ENCODE data around the gene SETDB2. TPM values are rescaled to one million over a fixed set of nuclear protein-coding genes. Genes with fewer than 3 reads are reported as not detected.

The SETDB2 gene
- total and polyA plus RNA-seq, 2 donors, result 8.1 to 15.5 TPM

DNA sequence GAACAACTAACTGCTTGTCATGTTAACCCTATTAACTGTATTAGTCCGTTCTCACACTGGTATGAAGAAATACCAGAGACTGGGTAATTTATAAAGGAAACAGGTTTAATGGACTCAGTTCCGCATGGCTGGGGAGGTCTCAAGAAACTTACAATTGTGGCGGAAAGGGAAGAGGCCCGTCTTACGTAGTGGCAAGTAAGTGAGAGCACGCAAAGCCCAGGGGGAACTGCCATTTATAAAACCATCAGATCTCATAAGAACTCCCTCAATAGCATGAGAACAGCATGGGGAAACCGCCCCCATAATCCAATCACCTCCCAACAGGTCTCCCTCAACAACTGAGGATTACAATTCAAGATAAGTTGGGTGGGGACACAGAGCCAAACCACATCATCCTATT, 86.4 kb downstream of the SETDB2 start:
- H3K4me3 ChIP-seq (ENCODE audit: low read length in 2 of 2), result no peak overlapping the region
- H3K27ac ChIP-seq (ENCODE audit: low read depth in 1 of 2, low read length in 1 of 2), result no peak overlapping the region
- H3K27me3 ChIP-seq (ENCODE audit: control insufficient read depth in 2 of 2, insufficient read depth in 1 of 2, low read length in 1 of 2), result no peaks in the 10 kb centered on the region
- no peaks in the 10 kb centered on the region for H3K4me1 ChIP-seq (ENCODE audit: control insufficient read depth in 2 of 2, insufficient read depth in 2 of 2, low read length in 2 of 2)
- H3K9me3 ChIP-seq (ENCODE audit: control insufficient read depth in 2 of 2, insufficient read depth in 1 of 2, low read length in 1 of 2), result no peaks in the 10 kb centered on the region
- WGBS, result 70% methylated on average over 7 of the region's 7 CpGs
- DNase-seq (ENCODE audit: low read depth in 6 of 9, low spot score in 9 of 9), result peak in 1 of 9 donors; percentile 27
- H3K36me3 ChIP-seq (ENCODE audit: control insufficient read depth in 2 of 2, insufficient read depth in 2 of 2, low read length in 1 of 2), result peaks cover 21 to 33% of the 10 kb centered on the region in 2 donors

DNA sequence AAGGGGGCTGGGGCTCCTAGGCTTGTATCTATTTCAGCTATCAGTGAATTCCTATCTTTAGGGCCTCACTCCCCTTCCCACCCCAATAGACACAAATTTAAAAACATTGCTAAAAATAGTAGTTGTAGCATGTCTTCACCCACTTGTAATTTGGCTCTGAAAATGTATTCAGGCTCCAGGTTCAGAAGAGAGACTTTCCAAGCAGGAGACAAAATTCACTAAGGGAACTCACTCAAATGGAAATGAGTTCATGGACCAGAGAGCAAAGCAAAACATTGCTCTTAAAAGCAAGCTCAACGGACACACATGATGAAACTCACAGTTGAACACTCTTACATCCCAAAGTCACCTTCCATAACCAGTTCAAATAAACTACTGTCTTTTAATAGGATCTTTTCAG, 88.5 kb downstream of the SETDB2 start:
- 95% methylated on average over 1 of the region's 1 CpG for WGBS
- Histone ChIP-seq H3K4me1 (ENCODE audit: control insufficient read depth in 2 of 2, insufficient read depth in 2 of 2, low read length in 2 of 2) (no peaks in the 10 kb centered on the region), H3K36me3 (ENCODE audit: control insufficient read depth in 2 of 2, insufficient read depth in 2 of 2, low read length in 1 of 2) (peaks cover 19 to 26% of the 10 kb centered on the region in 2 donors)

DNA sequence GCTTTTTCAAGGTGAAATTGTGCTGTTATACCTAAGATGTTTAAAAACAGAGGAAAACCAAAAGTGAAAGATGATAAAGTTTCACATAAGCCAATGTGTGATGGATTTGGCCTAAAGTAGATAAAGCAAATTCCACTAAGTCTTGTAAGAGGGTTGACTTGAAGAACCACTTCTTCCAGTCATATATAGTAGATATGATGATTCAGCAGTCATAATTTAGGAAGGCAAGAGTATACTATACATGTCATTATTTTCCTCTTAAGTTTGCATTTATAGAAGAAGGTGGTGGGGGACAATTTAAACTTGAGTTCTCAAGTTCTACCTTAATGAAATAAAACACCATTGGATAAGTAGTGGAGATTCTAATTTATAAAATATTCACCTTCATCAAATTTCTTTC, 88.9 kb downstream of the SETDB2 start:
- Histone ChIP-seq H3K27ac (ENCODE audit: low read depth in 1 of 2, low read length in 1 of 2) (no peak overlapping the region), H3K36me3 (ENCODE audit: control insufficient read depth in 2 of 2, insufficient read depth in 2 of 2, low read length in 1 of 2) (peaks cover 19 to 24% of the 10 kb centered on the region in 2 donors), H3K9me3 (ENCODE audit: control insufficient read depth in 2 of 2, insufficient read depth in 1 of 2, low read length in 1 of 2) (no peaks in the 10 kb centered on the region), H3K27me3 (ENCODE audit: control insufficient read depth in 2 of 2, insufficient read depth in 1 of 2, low read length in 1 of 2) (no peaks in the 10 kb centered on the region), H3K4me3 (ENCODE audit: low read length in 2 of 2) (no peak overlapping the region), H3K4me1 (ENCODE audit: control insufficient read depth in 2 of 2, insufficient read depth in 2 of 2, low read length in 2 of 2) (no peaks in the 10 kb centered on the region)
- no peak for DNase-seq (ENCODE audit: low read depth in 6 of 9, low spot score in 9 of 9)

More for the DNA sequence above, 88.5 kb downstream of the SETDB2 start:
- no peak overlapping the region for H3K27ac ChIP-seq (ENCODE audit: low read depth in 1 of 2, low read length in 1 of 2)
- no peaks in the 10 kb centered on the region for H3K9me3 ChIP-seq (ENCODE audit: control insufficient read depth in 2 of 2, insufficient read depth in 1 of 2, low read length in 1 of 2)
- no peak for DNase-seq (ENCODE audit: low read depth in 6 of 9, low spot score in 9 of 9)
- no peaks in the 10 kb centered on the region for H3K27me3 ChIP-seq (ENCODE audit: control insufficient read depth in 2 of 2, insufficient read depth in 1 of 2, low read length in 1 of 2)
- H3K4me3 ChIP-seq (ENCODE audit: low read length in 2 of 2), result no peak overlapping the region

DNA sequence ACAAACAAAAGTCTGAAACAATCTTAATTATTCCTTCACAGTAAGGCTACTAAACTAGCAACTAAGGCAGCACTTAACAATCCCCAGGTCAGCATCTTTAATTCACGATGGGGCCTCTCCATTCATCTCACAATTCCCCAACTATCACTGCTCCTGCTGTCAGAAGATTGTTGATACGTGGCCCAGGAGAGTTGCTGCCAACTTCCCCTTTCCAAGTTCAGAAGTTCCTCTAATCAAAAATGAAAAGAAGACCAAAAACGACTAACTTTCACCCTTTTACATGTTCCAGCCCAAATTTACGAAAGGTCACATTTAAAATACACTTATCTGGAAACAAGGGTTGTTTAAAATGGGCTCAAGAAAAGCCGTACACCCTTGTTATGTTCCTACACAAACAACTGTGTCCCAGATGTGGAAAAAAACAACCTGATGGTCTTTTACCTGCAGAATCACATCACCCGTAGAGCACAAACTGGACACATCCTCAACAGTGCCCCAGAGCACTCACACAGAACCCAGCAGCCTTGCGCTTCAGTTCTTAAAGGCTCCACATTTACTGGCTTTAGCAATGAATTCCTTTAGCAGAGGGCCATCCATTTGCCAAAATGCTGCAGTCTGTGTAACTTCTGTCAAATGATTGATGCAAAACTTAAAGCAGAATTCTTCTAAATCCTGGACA, 89.7 kb downstream of the SETDB2 start:
- no peaks in the 10 kb centered on the region for H3K27me3 ChIP-seq (ENCODE audit: control insufficient read depth in 2 of 2, insufficient read depth in 1 of 2, low read length in 1 of 2)
- 51% methylated on average over 7 of the region's 7 CpGs for WGBS
- H3K9me3 ChIP-seq (ENCODE audit: control insufficient read depth in 2 of 2, insufficient read depth in 1 of 2, low read length in 1 of 2), result no peaks in the 10 kb centered on the region
- no peak overlapping the region for H3K4me3 ChIP-seq (ENCODE audit: low read length in 2 of 2)
- peaks cover 17 to 19% of the 10 kb centered on the region in 2 donors for H3K36me3 ChIP-seq (ENCODE audit: control insufficient read depth in 2 of 2, insufficient read depth in 2 of 2, low read length in 1 of 2)
- H3K27ac ChIP-seq (ENCODE audit: low read depth in 1 of 2, low read length in 1 of 2), result no peak overlapping the region
- no peaks in the 10 kb centered on the region for H3K4me1 ChIP-seq (ENCODE audit: control insufficient read depth in 2 of 2, insufficient read depth in 2 of 2, low read length in 2 of 2)
- DNase-seq (ENCODE audit: low read depth in 6 of 9, low spot score in 9 of 9), result no peak

- Histone ChIP-seq H3K4me3 (ENCODE audit: low read length in 2 of 2) (no peak overlapping the region), H3K4me1 (ENCODE audit: control insufficient read depth in 2 of 2, insufficient read depth in 2 of 2, low read length in 2 of 2) (peaks cover 5 to 11% of the 10 kb centered on the region in 2 donors), H3K9me3 (ENCODE audit: control insufficient read depth in 2 of 2, insufficient read depth in 1 of 2, low read length in 1 of 2) (no peaks in the 10 kb centered on the region), H3K27me3 (ENCODE audit: control insufficient read depth in 2 of 2, insufficient read depth in 1 of 2, low read length in 1 of 2) (no peaks in the 10 kb centered on the region), H3K36me3 (ENCODE audit: control insufficient read depth in 2 of 2, insufficient read depth in 2 of 2, low read length in 1 of 2) (peaks cover 12 to 16% of the 10 kb centered on the region in 2 donors), H3K27ac (ENCODE audit: low read depth in 1 of 2, low read length in 1 of 2) (no peak overlapping the region)
- DNase-seq (ENCODE audit: low read depth in 6 of 9, low spot score in 9 of 9), result no peak
- 67% methylated on average over 7 of the region's 7 CpGs for WGBS
These were observed 92.2 kb downstream of the SETDB2 start for GRCh38 chr13:49536144-49536873.

DNA sequence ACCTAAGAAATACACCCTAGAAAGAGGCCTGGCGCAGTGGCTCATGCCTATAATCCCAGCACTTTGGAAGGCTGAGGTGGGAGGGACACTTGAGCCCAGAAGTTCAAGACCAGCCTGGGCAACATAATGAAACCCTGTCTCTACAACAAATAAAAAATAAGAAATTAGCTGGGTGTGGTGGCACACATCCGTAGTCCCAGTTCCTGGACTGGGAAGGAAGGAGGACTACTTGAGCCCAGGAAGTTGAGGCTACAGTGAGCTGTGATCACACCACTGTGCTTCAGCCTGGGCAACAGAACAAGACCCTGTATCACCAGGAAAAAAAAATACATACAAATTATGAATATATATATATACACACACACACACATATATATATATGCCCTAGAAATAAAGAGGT, 94.3 kb downstream of the SETDB2 start:
- Histone ChIP-seq H3K27me3 (ENCODE audit: control insufficient read depth in 2 of 2, insufficient read depth in 1 of 2, low read length in 1 of 2) (no peaks in the 10 kb centered on the region), H3K27ac (ENCODE audit: low read depth in 1 of 2, low read length in 1 of 2) (no peak overlapping the region), H3K36me3 (ENCODE audit: control insufficient read depth in 2 of 2, insufficient read depth in 2 of 2, low read length in 1 of 2) (peaks cover 12 to 14% of the 10 kb centered on the region in 2 donors), H3K9me3 (ENCODE audit: control insufficient read depth in 2 of 2, insufficient read depth in 1 of 2, low read length in 1 of 2) (no peaks in the 10 kb centered on the region), H3K4me3 (ENCODE audit: low read length in 2 of 2) (no peak overlapping the region), H3K4me1 (ENCODE audit: control insufficient read depth in 2 of 2, insufficient read depth in 2 of 2, low read length in 2 of 2) (peaks cover 5 to 11% of the 10 kb centered on the region in 2 donors)
- DNase-seq (ENCODE audit: low read depth in 6 of 9, low spot score in 9 of 9), result no peak
- WGBS, result 98% methylated on average over 2 of the region's 2 CpGs

DNA sequence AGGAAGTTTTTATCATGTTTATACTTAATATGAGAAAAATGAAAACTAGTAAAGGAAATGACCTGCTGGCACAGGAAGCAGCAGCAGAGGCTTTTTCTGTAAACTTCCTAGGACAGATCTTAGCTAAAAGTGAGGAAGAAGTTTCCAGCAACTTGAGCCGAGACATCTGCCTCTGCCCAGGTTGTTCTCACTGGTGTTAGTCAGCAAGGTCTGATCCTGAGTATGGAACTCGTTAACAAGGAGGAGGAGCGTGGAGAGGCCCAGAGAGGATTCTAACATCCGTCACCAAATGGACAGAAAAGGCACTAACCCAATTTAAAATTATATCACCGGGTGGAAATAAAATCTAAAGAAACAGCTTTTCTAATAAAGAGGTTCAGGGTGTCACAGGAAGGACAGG, 95.2 kb downstream of the SETDB2 start:
- no peaks in the 10 kb centered on the region for H3K9me3 ChIP-seq (ENCODE audit: control insufficient read depth in 2 of 2, insufficient read depth in 1 of 2, low read length in 1 of 2)
- DNase-seq (ENCODE audit: low read depth in 6 of 9, low spot score in 9 of 9), result no peak
- 85% methylated on average over 5 of the region's 5 CpGs for WGBS
- H3K36me3 ChIP-seq (ENCODE audit: control insufficient read depth in 2 of 2, insufficient read depth in 2 of 2, low read length in 1 of 2), result peaks cover 4 to 11% of the 10 kb centered on the region in 2 donors
- peaks cover 5 to 11% of the 10 kb centered on the region in 2 donors for H3K4me1 ChIP-seq (ENCODE audit: control insufficient read depth in 2 of 2, insufficient read depth in 2 of 2, low read length in 2 of 2)
- H3K4me3 ChIP-seq (ENCODE audit: low read length in 2 of 2), result no peak overlapping the region
- no peaks in the 10 kb centered on the region for H3K27me3 ChIP-seq (ENCODE audit: control insufficient read depth in 2 of 2, insufficient read depth in 1 of 2, low read length in 1 of 2)
- H3K27ac ChIP-seq (ENCODE audit: low read depth in 1 of 2, low read length in 1 of 2), result peak overlapping the region in 1 of 2 donors; percentile 52

- H3K27ac ChIP-seq (ENCODE audit: low read depth in 1 of 2, low read length in 1 of 2), result peak overlapping the region in 1 of 2 donors; percentile 47
- no peak for DNase-seq (ENCODE audit: low read depth in 6 of 9, low spot score in 9 of 9)
- no peaks in the 10 kb centered on the region for H3K27me3 ChIP-seq (ENCODE audit: control insufficient read depth in 2 of 2, insufficient read depth in 1 of 2, low read length in 1 of 2)
- no peaks in the 10 kb centered on the region for H3K9me3 ChIP-seq (ENCODE audit: control insufficient read depth in 2 of 2, insufficient read depth in 1 of 2, low read length in 1 of 2)
- H3K4me1 ChIP-seq (ENCODE audit: control insufficient read depth in 2 of 2, insufficient read depth in 2 of 2, low read length in 2 of 2), result peaks cover 5 to 11% of the 10 kb centered on the region in 2 donors
- H3K4me3 ChIP-seq (ENCODE audit: low read length in 2 of 2), result no peak overlapping the region
- WGBS, result 37% methylated on average over 3 of the region's 3 CpGs
- H3K36me3 ChIP-seq (ENCODE audit: control insufficient read depth in 2 of 2, insufficient read depth in 2 of 2, low read length in 1 of 2), result peaks cover 4 to 14% of the 10 kb centered on the region in 2 donors
These were observed 95.7 kb downstream of the SETDB2 start for GRCh38 chr13:49539746-49540145.

DNA sequence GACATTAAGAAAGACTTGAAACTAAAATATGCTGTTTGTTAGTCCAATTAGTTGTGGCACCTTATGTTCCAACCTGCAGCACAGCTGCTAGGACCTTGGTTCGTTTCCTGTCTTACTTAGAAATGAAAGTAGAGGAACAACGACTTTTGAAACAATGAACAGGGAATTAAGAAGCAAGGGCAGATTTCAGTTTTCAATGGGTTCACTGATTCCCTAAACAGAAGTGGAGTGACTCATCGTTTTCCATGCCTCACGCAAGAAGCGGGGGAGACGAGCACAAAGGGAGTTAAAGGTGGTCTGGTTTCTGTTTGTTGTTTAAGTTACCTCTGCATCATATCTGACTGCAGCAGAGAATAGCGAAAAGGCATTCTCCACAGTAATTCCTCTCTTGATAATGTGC, 96.5 kb downstream of the SETDB2 start:
- Histone ChIP-seq H3K4me1 (ENCODE audit: control insufficient read depth in 2 of 2, insufficient read depth in 2 of 2, low read length in 2 of 2) (peaks cover 5 to 11% of the 10 kb centered on the region in 2 donors), H3K9me3 (ENCODE audit: control insufficient read depth in 2 of 2, insufficient read depth in 1 of 2, low read length in 1 of 2) (no peaks in the 10 kb centered on the region), H3K27ac (ENCODE audit: low read depth in 1 of 2, low read length in 1 of 2) (peak overlapping the region; percentile 43 to 47), H3K4me3 (ENCODE audit: low read length in 2 of 2) (peak overlapping the region; percentile 3 to 30), H3K36me3 (ENCODE audit: control insufficient read depth in 2 of 2, insufficient read depth in 2 of 2, low read length in 1 of 2) (peaks cover 4 to 15% of the 10 kb centered on the region in 2 donors), H3K27me3 (ENCODE audit: control insufficient read depth in 2 of 2, insufficient read depth in 1 of 2, low read length in 1 of 2) (no peaks in the 10 kb centered on the region)
- 15% methylated on average over 7 of the region's 7 CpGs for WGBS
- DNase-seq (ENCODE audit: low read depth in 6 of 9, low spot score in 9 of 9), result peak in 8 of 9 donors; percentile 12 to 66 (median 29)
